Mucosa of gallbladder (tissue), 1 donor: Measurements from ENCODE around the gene CHST11. TPM values are rescaled to one million over a fixed set of nuclear protein-coding genes. Genes with fewer than 3 reads are reported as not detected.
"Not testable (repeated sequence)": the region's sequence is repeated elsewhere in the genome, so short reads cannot be mapped to it uniquely, and the experiment has no call there.

Experiments
- DNase-seq: peaks from one replicate; pipeline ENCODE4 v3.0.0-alpha.2; 2020; ENCODE audit warnings: low spot score
- total RNA-seq: library from RNA; stranded (reverse); gene quantifications from one replicate; pipeline ENCODE4 v1.2.1, GENCODE V29; 2021
- donor health status: DM: no; HTN: no; CAD: no.

Gene CHST11
- total RNA-seq, 1 donor from 2014 or later: 16.7 TPM

GRCh38 chr12:104526320-104526719 is 69.6 kb downstream of the CHST11 start:
- DNase-seq: no peak

GRCh38 chr12:104526751-104527150 is 70.0 kb downstream of the CHST11 start:
- DNase-seq: no peak

DNA sequence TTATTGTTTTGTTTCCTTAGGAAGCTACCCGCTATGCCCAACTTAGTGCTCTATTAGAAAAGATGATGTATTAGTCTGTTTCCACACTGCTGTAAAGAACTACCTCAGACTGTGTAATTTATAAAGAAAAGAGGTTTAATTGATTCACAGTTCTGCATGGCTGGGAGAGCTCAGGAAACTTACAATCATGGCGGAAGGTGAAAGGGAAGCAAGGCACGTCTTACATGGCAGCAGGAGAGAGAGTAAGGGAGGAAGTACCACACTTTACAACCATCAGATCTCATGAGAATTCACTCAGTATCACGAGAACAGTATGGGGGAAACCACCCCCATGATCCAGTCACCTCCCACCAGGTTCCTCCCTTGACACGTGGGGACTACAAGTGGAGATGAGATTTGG is 70.9 kb downstream of the CHST11 start:
- DNase-seq: not testable (repeated sequence)

GRCh38 chr12:104529130-104529874 is 72.6 kb downstream of the CHST11 start:
- DNase-seq: no peak

DNA sequence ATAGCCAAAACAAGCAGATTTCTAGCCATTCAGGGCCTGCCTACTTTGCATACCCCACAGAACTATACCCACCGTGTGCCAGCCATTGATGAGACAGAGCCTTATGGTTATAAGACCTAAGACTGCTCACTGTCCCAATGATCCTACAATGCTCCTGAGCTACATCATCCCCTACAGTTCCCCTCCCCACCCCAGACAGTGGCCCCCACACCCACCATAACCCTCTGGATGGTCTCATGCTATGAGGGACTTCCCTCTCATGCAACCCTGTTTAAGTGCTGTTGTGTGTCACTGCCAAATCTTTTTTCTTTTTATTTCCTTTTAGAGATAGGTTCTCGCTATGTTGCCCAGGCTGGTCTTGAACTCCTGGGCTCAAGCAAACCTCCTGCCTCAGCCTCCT is 75.9 kb downstream of the CHST11 start:
- DNase-seq: no peak

DNA sequence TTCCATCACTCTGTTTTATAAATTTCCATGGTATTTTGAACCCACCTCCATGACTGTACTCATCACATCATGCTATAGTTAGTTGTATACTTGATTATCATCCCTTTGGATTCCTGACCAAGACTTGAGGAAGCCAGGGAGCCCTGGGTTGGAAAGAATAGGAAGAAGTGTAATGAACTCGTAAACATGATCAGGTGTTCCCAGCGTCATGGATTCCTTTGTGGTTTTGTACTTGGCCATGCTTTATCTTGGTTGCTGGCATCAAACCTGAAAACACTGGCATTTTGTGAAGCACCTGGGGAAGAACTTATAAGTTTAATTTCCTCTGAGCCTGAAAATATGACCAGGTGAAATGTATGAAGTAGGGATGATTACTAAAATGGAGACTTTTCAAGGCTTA is 76.4 kb downstream of the CHST11 start:
- DNase-seq: no peak

GRCh38 chr12:104534162-104534856 is 77.6 kb downstream of the CHST11 start:
- no peak for DNase-seq

DNA sequence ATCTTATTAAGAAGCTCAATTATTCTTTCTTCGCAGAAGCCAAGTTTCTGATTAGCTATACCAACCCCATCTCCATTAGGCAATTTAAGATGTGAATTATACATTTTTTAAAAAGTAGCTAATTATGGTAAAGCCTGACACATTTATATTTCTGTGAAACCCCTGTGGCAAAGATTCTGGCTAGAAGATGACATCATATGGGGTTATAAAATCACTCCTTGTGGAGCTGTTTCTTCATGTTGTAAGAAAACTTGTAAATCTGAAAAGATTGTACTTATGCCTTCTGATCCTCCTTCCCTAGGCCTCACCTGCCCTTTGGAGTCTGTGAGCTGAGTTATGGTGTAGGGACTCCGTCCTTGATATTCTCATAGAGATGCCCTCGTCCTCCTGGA is 78.1 kb downstream of the CHST11 start:
- no peak for DNase-seq

GRCh38 chr12:104535369-104535768 is 78.6 kb downstream of the CHST11 start:
- no peak for DNase-seq

GRCh38 chr12:104536841-104537240 is 80.1 kb downstream of the CHST11 start:
- no peak for DNase-seq

DNA sequence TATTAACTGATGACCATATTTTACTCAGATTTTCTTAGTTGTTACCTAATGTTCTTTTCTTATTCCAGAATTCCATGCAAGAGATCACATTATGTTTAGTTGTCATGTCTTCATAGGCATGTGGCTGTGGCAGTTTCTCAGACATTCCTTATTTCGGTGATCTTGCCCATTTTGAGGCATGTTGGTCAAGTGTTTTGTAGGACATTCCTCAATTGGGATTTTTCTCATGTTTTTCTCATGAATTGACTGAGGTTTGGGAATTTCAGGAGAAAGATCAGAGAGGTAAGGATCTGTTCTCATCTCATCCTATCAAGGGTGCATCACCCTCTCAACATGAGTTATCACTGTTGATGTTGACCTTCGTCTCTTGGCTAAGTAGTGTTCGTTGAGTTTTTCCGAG is 81.3 kb downstream of the CHST11 start:
- DNase-seq: no peak

GRCh38 chr12:104538891-104539462 is 82.2 kb downstream of the CHST11 start:
- DNase-seq: no peak

DNA sequence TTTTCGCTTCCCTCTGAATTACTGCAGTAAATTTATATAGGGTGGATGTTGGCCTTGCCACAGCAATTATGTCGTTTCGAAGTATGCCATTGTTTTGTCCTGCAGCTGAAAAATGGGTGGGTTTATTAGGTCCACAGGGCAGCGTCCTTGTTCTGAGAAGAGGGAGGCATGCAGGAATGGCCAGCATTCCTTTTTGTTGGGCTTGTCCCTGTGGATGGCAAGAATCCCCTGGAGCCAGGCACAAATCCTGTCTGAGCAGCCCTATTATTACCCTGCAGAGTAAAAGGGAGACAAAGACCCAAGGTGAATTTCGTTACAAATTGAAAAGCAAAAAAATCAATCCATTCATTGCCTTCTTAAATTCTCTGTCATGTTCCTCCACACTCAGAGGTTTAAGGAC is 88.1 kb downstream of the CHST11 start:
- no peak for DNase-seq

- DNase-seq: no peak
These were observed 89.8 kb downstream of the CHST11 start for GRCh38 chr12:104546575-104546974.

DNA sequence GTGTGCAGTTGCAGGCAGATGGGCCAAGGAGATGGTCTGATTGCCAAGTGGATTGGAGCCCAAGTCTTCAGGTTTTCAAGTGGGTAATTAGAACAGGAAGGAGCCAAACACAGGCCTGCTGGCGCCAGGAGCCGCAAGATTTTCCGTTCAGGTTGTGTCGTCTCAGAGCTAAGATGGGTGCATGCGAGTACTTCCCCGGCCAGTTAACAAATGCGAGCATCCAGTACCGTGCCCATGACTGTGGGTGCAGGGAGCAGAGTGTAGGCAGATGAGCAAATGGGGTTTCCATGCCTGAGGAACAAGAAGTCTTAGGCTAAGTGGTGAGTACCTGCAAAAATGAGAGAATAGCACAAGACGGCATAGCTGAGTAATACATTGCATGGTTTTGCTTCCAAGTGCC is 90.5 kb downstream of the CHST11 start:
- no peak for DNase-seq

- DNase-seq: no peak
These were observed 93.2 kb downstream of the CHST11 start for GRCh38 chr12:104549815-104550480.

GRCh38 chr12:104551313-104551931 is 94.7 kb downstream of the CHST11 start:
- no peak for DNase-seq

- no peak for DNase-seq
These were observed 96.7 kb downstream of the CHST11 start for GRCh38 chr12:104553421-104553820.

DNA sequence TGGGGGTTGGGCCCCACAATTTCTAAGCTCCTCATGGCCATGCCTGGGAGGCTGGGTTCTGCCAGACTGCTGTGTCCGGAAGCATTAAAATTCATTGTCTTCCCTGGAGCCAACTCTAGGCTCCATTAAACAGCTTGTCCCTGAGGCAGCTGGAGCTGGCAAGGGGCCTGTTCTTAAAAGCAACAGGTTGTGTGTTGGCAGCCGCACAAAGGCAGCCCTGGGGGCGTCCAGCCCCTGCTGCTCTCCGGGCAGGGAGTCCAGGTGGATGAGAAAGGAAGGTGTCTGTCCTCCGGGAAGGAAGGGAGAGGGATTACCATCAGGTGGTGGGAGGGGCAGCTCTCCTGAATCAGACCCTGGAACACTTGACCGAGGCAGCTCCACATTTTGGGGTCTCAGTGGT is 98.9 kb downstream of the CHST11 start:
- DNase-seq: no peak

GRCh38 chr12:104557488-104558195 is 100.9 kb downstream of the CHST11 start:
- DNase-seq: no peak

DNA sequence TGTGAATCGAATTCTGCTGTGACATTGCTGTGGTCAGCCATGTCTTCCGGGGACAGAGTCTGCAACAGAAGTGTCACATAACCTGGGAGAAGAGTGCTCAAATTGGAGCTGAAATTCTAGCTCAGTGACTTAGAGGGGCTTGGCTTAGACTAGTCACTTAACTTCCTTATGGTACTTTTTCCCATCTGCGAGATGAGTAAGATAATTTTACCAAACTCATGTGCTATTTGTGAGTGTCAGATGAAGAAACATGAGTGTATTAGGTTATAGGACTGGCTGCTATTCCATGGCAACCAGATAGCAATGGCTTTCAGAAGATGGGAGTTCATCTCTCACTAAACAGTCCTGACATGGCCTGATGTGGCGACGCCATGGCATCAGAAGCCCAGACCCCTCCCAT is 104.1 kb downstream of the CHST11 start:
- DNase-seq: no peak
